ENCODE results near the gene NME2.

DNA sequence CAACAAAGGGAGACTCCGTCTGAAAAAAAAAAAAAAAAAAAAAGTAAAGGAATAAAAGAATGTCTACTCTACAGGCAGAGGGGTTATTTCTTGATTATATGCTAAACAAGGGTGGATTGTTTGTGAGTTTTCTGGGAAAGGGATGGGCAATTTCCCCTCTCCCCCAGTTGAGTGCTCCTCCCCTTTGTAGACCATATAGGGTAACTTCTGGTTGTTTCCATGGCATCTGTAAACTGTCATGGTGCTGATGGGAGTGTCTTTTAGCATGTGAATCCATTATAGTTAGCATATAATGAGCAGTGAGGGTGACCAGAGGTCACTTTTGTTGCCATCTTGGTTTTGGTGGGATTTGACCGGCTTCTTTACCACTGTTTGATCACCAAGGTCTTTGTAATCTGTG is 17.0 kb upstream of the NME2 start:
- TF ChIP-seq POLR2A (IDR thresholded peaks at IDR 0.05) (no peak), POLR2AphosphoS5 (IDR thresholded peaks at IDR 0.05) (no peak), EP300 (IDR thresholded peaks at IDR 0.05; ENCODE audit: low read depth) (no peak)

All from transverse colon (tissue), 3 donors.